Limb (tissue), 2 donors: ENCODE data around the gene FLCN.
"Not testable (repeated sequence)": the region's sequence is repeated elsewhere in the genome, so short reads cannot be mapped to it uniquely, and the experiment has no call there.

Source experiments
- DNase-seq, 2 donors: peaks; one replicate each; pipeline ENCODE4 v3.0.0-alpha.2; 2016; ENCODE audit errors: extremely low spot score in 2 of 2

FLCN gene

DNA sequence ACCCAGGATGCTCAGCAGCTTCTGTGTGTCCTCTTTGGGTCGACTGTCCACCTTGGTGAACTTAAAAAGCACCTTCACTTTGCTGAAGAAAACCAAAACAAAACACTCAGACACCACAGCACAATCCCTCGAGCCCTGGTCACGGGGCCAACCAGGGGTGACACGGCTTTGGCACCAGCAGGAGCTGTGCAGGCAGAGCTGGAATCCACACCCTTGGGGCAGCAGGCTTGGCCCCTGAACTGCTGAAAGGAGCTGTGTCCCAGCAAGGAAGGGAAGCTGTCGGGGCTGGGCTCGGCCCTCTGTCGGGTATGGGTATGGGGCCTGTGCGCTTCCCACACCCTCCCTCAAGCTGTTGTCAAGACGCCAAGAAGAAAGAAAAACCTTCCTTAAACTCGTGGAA lies 23.2 kb downstream of the FLCN start:
- no peak for DNase-seq

DNA sequence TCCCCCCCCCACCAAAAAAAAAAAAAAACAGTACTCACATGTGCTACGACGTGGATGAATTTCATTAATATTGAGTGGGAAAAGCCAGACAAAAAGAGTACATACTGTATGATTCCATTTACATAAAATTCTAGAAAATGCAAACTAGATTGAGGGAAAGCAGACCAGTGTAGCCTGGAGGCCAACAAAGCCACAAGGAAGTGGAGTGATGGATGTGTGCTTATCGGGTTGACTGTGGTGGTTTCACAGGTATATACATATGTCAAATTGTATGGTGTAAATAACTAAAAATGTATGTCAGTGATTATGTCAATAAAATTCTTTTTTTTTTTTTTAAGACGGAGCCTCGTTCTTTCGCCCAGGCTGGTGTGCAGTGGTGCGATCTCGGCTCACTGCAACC lies 29.0 kb downstream of the FLCN start:
- DNase-seq: no peak

DNA sequence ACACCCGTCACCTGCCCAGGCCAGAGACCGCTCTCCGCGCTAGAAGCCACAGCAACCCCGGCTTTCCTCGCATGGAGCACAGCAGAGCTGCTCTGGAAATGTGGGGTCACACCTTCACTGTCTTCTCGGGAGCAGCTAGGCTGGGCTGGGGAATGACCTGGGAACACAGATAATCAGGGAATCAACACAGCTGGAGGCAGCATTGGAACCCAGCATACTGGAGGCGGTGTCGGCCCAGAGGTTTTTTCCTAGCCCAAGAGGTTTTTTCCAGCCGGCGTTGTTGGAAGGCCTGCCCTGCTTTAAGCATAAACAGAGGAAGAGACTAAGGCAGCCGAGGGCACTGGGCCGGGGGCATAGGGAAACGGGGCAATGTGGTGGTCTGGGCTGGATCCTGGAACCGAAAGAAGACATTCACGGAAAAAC lies 30.0 kb downstream of the FLCN start:
- no peak for DNase-seq

DNA sequence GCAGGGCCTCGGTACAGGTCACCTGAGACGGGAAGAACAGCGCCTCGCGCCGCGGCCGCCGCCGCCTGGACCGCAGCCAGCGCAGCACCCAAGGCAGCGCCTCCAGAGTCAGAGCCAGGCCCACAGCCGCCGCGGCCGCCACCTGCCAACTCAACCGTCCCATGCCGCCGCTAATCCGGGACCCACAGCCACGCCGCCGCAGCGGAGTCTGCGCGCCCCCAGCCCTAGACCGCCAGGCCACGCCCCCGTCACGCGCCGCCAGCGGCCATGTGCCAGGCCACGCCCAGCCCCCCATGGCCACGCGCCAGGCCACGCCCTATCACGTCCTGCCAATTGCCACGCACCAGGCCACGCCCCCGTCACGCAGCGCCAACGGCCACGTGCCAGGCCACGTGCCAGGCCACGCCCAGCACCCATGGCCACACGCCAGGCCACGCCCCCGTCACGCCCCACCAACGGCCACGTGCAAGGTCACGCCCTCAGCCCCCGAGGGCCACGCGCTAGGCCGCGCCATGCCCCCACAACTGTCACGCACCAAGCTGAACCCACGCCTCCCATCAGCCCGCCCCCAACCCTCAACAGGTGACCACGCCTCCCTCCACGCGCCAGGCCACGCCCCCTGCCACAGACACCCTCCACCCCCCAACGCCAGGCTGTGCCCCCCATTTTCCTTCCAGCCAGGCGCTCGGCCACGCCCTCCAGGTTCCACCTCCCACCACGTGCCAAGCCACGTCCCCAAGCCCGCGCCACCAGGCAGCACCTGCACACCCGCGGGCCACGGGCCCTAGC lies 30.6 kb downstream of the FLCN start, which contains the start of gene PLD6:
Gene PLD6, minus strand, starts transcription at position 210 of the 789 bp plus-strand sequence. Its CDS starts 47 bp downstream, at position 163.
- peak; percentile 27 to 91 for DNase-seq

DNA sequence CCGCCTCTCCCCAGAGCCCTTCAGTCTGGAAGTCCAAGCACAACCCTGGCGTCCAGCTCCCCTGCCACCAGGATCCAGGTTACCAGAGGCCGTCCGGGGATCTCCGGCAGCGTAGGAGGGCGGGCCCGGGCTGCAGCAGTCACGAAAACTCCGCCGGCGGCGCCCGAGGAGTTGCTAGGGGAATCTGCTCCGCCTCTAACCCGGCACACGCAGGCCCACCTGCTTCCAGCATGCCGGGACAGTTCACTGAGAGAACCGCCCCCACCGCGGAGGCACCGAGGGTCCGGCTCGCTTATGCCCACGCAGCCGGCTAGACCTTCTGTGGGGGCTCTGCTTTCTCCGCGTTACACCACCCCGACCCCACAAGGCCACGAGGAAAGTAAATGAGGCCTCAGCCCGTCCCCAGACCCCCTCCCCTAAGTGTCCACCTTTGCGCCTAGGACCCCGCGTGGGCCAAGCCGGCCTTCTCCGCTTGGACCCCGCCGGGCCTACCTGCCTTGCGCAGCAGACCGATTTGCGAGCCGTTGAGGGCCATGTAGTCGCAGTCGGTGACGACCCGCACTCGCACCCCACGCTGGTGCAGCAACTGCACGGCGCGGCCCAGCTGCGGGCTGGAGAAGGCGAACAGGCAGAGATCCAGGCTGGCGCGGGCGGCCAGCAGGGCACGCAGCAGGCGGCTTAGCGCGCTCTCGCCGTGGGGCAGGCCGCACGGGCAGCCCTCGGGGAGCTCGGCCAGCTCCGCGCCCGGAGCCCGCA lies 31.4 kb downstream of the FLCN start:
- peak; percentile 32 to 70 for DNase-seq

DNA sequence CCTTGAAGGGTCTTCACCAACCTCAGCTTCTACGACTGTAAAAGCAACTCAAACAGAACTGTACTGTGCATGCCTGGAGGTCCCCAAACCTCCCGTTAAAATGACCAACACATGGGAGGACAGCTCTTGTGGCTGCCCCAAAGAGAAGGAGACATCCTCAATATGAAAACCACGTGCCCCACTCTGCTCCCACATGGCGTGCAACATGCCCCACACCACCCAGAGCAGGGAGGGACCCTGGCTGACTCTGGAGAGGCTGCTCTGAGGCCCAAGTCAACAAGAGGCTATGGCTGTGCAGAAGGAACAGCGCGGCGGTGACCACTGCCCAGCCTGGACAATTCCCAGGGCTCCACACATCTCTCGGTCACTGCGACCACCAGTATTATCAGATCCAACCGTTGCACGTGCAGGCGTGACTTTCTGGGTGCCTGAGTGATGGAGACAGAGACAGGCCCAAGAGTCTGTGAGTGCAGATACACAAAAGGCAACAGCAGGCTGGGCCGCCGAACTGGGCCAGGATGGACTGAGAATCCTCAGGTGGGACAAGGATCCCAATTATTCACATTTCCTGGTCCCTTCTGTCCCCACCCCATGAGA lies 32.2 kb downstream of the FLCN start:
- DNase-seq: no peak

DNA sequence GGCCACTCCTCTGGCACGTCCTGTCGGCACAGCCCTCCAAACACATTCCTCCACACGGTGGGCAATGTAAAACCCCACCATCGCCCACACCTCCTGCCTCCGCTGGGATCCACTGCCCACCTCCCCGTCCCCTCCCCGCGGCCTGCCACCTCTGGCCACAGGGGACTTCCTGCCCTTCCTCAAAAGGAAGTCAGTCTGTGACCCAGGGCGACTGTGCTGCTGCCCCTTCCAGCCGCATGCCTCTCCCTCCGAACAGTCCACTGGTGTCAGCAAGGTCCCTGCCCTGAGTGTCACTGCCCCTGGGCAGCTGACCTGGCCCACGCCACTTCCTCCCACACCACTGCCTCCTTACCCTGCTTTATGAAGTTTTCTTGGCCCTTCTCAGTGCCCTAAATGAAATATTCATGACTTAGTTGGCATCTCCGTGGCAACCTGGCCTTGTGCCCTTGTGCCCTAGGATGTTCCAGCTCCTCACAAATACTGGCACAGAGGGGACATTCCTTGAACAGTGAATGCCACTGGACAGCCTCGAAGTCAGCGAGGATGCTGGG lies 32.9 kb downstream of the FLCN start:
- no peak for DNase-seq

DNA sequence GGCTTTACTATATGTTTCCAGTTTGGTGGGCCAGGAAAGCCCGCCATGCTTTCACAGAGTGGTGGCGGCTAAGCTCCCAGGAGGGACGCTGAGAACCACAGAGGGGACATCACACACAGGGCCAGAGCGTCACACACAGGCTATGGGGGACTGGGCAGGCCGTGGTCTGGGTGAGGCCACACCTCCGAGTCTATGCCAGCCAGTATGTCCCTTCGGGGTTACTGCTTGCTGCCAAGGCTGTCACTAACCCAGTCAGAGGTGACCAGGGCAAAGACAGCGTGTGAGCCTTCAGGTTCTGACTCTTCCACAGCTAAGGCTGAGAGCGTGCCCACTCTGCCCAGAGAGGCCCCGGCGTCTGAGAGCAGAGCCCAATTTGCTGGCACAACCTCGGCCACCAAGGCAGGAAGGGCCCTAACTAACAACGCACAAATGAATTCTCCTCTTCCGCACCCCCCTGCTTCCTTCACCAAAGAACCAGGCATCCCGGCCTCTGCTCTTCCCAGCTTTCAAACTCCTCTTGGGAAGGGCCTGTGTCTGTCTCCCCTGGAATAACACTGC lies 33.7 kb downstream of the FLCN start:
- DNase-seq: no peak

DNA sequence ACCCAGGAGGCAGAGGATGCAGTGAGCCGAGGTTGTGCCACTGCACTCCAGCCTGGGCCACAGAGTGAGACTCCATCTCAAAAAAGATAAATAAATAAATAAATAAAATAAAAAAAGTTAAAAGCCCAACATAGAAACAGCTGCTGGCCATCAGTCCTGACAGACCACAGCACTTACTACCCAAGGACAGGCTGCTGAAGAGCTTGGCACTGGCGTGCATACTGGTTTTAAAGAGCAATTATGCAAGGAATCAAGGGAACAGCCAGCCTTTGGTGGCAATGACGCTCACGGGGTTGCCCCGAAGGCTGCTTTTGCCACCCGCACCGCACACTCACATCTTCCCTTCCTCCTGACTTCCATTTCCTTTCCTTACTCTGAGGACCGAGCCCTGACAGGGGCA lies 35.1 kb downstream of the FLCN start:
- no peak for DNase-seq

DNA sequence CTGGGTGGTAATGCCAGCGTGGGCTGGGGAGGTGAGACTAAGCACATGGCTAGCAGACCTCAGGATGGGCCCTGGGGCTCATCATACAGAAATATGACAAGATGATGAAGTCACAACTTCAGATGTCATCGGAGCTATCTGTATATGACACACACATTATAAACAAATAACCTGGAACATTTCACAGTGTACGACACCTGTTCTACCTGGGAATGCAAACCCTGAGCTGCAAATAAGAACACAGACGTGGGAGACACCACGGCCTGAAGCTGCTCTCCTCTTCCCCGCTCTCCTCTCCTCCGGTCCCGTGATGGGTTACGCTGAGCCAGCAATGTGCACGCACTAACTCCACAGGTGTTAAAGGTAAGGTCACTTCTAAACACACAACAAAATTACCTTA lies 35.7 kb downstream of the FLCN start:
- no peak for DNase-seq

DNA sequence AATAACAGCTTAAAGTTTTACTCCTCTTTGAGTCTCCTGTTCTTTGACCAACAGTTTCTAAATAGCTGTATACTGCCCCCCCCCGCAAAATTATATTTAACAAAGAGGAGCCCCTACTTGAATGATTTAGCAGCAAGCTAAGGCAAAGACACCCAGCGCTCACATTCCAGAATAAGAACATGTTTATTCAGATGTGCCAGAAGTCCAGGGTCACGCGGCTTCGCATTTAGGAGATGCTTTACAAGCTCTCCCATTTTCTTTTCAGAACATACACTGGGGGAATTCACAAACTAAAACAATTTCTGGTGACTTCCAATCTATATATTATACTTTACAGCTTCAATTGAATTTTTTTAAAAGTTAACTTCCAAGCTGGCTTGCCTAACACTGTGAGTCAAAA lies 36.1 kb downstream of the FLCN start:
- no peak for DNase-seq

DNA sequence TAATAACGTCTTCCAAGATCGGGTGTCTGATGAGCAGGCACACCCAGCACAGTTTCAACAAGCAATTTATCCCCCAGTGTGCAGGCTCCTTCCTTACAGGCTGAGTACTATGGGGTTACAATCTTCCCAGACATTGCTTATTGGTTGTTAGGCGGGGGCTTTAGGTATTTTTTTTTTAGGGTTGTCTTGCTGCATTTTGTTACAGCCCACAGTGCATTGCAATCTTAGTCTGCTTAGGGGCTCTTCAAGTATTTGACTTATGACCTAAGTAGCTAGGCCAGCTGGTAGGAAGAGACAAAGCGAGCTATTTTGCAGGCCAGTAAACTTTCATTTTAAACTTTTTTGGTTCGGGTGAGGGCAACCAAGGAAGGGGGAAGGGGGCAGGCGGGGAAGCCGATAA lies 36.7 kb downstream of the FLCN start:
- no peak for DNase-seq

DNA sequence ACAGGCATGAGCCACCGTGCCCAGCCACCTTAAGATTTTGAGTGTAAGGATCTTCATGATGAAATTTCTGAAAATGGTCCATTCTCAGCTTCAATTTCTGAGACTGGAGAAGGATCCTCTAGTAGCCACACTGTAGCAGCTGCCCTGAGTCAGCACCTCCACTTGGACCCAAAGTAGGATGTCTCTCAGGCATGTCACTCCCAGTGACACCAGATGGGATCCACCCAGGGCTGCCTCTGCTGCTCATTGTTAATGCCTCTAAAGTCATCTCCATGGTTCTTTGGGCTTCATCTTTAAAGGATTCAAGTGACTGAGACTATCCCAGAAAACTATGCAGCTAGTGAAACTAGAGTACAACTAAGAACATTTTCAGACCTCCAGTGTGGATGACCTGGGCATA lies 38.7 kb downstream of the FLCN start:
- DNase-seq: no peak

DNA sequence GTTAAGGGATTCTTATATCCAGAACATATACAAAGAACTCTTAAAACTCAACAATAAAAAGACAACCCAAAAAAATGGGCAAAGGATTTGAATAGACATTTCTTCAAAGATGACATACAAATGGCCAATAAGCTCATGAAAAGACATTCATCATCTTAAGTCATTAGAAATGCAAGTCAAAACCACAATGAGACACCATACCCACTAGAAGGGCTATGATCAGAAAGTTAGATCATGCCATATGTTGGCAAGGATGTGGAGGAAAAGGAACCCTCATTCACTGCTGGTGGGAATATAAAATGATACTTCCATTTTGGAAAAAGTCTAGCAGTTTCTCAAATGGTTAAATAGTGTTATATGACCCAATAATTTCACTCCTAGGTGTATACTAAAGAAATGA lies 40.2 kb downstream of the FLCN start:
- no peak for DNase-seq

DNA sequence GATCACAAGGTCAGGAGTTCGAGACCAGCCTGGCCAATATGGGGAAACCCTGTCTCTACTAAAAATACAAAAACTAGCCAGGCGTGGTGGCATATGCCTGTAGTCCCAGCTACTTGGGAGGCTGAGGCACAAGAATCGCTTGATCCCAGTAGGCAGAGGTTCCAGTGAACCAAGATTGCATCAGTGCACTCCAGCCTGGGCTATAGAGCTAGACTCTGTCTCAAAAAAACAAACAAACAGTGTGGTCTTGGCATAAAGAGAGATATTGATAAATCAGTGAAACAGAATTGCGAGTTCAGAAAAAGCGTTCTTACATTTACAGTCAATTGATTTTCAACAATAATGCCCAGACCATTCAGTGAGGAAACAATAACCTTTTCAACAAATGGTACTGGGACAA lies 41.5 kb downstream of the FLCN start:
- DNase-seq: not testable (repeated sequence)

DNA sequence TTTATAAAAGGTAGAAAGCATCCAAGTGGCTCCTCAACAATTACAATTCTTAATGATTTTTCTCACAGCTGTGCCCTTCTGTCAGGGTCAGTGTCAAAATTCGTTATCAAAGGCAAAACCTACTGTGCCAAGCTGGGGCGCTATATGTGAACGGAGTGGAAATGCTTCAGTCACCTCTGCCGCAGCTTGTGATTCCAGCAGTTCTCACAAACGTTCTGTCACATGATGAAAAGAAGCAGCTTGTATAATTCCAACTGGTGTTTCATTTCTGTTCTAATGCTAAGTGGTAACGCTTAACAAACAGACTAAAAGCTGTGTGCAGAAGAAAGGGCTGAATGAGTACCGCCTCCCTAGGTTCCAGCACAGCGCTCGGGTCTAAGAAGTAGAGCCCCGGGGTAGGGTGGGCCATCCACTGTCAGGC lies 45.0 kb downstream of the FLCN start:
- no peak for DNase-seq

DNA sequence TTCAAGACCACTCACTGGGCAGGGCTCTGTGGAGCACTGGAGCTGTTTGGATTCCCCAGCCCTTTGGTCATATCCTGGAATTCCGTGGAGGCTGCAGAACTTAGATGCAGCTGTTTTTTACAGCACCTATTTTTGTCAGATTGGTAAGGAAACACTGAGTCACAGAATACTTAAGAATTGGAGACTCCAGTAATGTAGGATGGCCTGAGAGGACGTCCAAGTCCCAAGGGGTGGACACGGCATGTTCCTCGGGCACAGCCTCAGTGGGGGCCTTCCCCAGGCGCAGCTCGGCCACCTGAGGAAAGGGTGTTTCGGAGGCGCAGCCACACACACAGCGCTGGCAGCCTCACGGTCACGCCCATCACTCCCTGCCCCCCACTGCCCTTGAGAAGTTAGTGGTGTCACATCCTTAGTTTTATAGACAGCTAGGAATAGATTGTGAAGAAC lies 45.6 kb downstream of the FLCN start:
- DNase-seq: no peak

DNA sequence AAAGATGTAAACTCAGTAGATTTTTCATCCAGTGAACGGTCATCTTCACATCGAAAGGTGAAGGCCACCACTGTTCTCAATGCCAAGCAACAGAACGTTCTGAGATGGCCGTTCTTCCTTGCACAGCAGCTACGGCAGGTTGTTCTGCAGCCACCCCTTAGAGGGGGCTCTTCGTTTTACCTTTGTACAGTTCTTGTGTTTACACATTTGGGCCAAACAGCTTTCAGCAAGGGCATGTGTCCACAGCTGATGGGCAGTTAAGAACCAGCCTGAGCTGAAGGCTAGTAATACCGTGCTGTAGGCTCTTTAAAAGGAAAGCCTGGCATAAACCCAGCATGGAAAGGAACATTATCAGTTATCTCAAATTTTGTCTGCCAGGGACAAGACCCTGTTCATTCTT lies 46.8 kb downstream of the FLCN start:
- DNase-seq: no peak

DNA sequence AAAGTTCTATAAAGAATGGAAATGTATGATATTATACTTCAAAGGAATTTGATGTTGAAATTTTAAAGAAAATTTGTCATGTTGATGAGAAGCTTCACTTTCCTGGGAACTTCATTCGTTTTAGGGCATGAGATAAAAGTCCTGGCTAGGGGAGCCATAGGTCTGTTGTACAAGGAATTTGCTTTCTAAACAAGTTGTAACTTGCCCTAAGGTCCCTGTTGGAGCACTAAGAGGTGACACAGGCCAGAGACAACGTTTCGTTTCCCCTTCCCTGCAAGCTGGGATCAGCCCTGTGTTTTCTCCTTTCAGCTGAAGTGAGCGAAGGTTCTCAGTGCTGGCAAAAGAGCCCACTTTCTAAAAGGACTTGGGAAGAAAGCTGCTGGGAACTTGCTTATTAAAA lies 47.4 kb downstream of the FLCN start:
- no peak for DNase-seq

DNA sequence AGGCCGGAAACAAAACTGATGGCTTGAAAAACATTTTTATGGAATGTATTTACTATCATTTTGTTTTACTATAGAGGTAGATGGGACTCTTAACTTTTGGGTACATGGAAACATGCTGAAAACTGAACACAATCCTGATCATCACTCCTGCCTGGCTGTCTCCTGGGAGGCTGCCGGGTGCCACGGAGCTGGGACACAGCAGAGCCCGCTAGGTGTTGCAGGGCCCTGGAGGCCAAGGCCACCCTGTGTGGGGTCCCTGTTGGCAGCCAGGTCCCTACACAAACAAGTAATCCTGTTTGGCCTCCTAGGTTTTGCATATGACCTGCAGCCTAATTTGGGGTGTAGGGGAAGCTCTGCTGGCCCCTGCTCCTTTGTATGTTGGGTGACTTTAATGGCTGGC lies 48.4 kb downstream of the FLCN start:
- no peak for DNase-seq

DNA sequence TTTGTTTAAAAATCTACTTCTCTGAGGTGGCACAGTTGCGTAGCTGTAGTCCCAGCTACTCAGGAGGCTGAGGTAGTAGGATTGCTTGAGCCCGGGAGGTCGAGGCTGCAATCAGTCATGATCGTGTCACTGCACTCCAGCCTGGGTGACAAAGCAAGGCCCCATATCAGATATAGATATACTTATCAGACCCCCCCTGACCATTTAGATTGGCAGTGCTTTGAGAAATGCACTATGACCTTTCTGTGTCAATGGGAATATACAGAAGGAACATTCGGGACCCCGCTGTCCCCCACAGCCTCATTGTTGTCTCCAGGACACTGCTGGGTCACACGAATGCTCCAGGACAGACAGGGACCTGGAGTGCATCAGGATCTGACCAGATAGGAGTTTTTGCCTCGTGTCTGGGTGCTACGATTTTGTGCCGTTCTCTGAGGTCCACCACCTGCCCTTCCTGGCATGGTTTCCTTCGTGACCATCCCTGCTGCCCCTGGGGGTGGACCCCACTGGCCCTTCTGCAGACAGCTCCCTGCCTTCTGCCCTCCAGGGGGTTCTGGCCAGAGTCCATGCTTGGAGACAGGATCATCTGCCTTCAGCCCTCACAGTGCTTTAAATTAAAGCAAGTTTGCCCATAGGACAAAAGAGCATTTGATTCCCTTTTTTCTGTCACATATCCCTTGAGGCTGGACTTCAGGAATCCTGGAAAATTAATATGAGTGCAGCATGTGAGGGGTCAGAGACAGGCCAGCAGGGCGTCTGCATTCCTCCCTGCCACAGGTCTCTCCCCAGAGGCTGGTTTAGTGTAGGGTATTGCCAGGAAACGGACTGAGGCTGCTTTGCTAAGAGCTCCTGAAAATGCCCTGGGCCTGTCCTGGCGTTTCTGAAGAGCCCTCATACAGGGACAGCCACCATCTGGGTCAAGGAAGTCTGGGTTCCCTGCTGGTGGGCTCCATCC lies 50.1 kb downstream of the FLCN start:
- no peak for DNase-seq
